ENCODE results near the gene CEP350. TPM values are rescaled to one million over a fixed set of nuclear protein-coding genes. Genes with fewer than 3 reads are reported as not detected.

The CEP350 gene
- total RNA-seq, 1 experiment from 2014 or later: 18.0 TPM

DNA sequence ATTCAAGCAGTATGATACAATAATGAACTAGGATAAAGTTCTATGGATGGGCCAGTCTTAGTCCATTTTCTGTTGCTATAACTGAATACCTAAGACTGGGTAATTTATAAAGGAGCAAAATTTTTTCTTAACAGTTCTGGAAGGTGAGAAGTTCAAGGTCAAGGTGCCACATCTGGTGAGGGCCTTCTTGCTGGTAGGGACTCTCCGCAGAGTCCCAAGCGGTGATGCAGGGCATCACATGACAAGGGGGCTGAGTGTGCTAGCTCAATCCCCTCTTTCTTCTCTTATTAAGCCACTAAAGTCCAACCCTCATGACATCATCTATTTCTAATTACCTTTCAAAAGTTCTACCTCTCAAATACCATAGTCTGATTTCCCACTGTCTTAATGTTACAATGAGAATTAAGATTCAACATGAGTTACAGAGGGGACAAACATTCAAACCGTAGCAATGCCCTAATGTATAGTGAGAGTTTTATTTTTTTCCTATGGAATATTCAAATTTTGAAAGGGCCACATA lies 107.9 kb downstream of the CEP350 start:
- no peak for DNase-seq (ENCODE audit: low read depth)

- DNase-seq (ENCODE audit: low read depth): no peak
Measured at GRCh38 chr1:180065408-180065807, 110.8 kb downstream of the CEP350 start.

DNA sequence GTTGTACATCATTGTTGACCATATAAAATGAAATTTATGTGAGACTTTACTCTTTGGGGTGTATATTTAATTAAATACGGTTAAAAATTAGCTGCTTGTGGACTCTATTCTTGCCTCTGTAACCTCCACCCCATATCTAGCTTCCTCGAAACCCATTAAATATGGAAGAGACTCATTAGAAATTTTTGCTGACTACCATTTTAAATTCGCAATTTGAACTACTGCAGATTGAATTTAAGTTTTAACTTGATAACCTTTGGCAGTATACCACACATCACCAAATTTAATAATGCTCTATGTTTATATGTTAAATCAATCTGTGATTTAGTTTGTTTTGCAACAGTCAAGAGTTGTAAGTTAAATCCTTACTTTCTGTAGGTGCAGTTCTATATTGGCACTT lies 111.5 kb downstream of the CEP350 start:
- no peak for DNase-seq (ENCODE audit: low read depth)

DNA sequence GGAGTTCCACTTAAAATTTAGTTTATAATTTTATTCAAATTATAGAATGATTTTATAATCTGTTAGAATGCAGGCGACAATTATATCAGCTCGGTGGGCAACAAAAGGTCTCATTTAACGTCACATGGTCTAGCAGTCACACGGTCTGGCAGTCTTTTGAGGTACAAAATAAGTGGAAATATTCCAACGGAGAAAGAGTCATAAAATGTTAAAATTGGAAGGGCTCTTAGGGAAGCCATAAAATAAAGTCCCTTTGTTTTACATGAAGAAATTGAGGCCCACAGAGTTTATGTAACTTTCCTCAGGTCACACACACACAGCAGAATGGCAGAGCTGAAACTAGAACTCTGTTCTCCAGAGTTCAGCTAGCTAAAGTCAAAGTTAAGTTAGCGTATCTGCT lies 115.7 kb downstream of the CEP350 start:
- no peak for DNase-seq (ENCODE audit: low read depth)

DNA sequence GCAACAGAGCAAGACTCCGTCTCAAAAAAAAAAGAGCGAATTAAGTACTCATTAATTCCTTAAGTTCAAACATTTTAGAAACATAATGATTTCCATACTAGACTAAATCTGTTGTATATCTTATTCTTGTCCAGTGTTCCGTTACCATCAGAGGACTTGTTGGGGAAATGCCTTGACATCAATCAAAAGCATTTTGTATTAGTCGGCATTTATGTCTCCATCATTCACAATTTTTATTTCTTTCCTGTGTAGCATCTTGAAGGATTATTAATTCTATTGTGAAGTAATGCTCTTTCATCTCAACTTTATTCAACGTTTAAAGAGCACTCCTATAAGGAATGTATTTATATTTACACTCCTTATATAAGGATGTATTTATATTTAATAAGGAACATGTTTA lies 117.1 kb downstream of the CEP350 start:
- DNase-seq (ENCODE audit: low read depth): no peak

GRCh38 chr1:180080439-180080838 lies 125.8 kb downstream of the CEP350 start:
- DNase-seq (ENCODE audit: low read depth): peak; percentile 28

DNA sequence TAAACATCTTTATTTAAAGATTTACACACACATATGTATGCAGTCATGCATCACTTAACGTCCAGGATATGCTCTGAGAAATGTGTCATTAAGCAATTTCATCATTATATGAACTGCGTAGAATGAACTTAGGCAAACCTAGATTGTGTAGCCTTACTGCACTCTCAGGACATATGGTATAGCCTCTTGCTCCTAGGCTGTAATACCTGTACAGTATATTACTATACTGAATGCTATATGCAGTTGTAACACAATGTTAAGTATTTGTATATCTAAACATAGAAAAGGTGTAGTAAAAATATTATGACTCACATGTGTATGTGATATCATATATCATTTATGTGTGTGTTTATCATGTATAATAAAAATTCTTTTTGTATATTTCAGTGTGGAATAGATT lies 126.9 kb downstream of the CEP350 start:
- no peak for DNase-seq (ENCODE audit: low read depth)

- no peak for DNase-seq (ENCODE audit: low read depth)
Measured at GRCh38 chr1:180083164-180083563, 128.6 kb downstream of the CEP350 start.

- DNase-seq (ENCODE audit: low read depth): no peak
Measured at GRCh38 chr1:180084867-180085266, 130.3 kb downstream of the CEP350 start.

DNA sequence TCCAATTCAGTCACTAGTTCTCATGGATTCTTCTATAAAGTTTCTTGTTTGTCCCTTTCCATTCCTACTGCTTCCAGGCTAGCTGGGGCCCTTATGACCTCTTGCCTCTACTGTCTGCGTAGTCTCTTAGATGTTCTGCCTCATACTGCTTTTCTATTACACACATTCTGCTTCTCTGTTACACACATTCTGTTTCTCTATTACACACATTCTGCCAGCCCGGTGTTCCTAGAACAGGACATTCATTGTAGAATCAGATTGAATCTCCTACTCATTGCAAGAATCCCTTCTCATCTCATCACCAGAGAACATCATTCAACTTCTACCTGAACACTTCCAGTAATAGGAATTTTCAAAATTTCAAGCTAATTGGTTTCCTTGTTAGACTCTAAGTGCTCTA lies 130.7 kb downstream of the CEP350 start:
- no peak for DNase-seq (ENCODE audit: low read depth)

- no peak for DNase-seq (ENCODE audit: low read depth)
Measured at GRCh38 chr1:180092931-180093650, 138.5 kb downstream of the CEP350 start.

- DNase-seq (ENCODE audit: low read depth): peak; percentile 7
Measured at GRCh38 chr1:180094705-180095295, 140.2 kb downstream of the CEP350 start.

DNA sequence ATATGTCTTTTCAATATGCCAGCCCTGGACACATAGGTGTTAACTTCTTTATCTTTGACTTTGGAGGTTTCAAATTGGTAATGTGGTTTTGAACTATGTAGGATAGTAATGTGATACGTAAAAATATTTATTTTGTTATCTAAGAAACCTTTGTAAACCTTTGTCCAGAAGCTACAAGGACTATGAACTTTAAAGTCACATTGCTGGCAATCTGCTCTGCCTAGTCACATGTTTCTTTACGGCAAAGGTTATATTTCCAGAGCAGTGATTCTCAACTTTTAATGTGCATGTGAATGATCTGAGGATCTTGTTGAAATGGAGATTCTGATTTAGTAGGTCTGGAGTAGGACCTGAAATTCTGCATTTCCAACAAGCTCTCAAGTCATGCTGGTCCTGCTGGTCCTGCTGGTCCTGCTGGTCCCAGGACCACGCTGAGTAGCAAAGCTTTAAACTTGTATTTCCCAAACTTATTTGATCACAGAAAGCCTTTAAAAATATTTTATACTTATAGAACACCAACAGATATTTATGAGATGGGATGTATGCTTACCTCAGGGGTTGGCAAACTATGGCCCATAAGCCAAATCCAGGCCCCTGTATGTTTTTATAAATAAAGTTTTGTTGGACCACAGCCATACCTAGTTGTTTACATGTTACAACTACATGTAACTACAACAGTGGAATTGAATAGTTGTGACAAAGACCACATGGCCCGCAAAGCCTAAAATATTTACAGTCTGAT lies 142.1 kb downstream of the CEP350 start:
- no peak for DNase-seq (ENCODE audit: low read depth)

- DNase-seq (ENCODE audit: low read depth): no peak
Measured at GRCh38 chr1:180097326-180097605, 142.7 kb downstream of the CEP350 start.

- DNase-seq (ENCODE audit: low read depth): no peak
Measured at GRCh38 chr1:180101411-180101810, 146.8 kb downstream of the CEP350 start.

- no peak for DNase-seq (ENCODE audit: low read depth)
Measured at GRCh38 chr1:180103819-180104218, 149.2 kb downstream of the CEP350 start.

GRCh38 chr1:180112091-180112490 lies 157.5 kb downstream of the CEP350 start:
- DNase-seq (ENCODE audit: low read depth): no peak

DNA sequence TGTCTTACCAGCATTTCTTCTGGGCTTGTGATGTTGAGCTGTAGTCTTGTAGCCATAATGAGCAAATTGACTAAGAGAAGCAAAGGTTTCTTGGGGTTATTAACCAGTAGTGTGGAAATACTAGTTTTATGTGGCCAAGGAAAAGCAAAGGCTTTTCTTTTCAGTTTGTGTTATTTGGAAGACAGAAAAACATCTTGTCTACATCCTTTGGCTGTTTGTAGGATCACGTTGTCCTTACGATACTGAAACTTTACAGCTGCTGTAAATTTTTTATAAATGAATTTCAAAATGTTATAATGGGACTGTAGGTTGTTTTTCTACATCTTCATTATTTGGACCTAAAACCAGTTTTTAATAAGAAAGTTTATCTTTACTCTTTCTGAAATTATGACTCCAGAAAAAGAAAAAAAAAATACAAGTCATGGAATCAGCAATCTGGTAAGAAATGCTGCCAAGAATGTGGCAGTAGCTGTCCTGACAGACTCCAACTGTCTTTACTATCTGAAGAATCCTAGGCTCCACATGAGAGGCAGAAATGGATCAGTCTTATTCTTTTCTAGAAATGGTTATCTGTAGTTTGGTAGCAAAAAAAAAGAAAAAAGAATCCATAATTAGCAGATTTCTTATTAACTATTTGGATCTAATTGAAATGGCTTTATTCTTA lies 158.5 kb downstream of the CEP350 start:
- no peak for DNase-seq (ENCODE audit: low read depth)

DNA sequence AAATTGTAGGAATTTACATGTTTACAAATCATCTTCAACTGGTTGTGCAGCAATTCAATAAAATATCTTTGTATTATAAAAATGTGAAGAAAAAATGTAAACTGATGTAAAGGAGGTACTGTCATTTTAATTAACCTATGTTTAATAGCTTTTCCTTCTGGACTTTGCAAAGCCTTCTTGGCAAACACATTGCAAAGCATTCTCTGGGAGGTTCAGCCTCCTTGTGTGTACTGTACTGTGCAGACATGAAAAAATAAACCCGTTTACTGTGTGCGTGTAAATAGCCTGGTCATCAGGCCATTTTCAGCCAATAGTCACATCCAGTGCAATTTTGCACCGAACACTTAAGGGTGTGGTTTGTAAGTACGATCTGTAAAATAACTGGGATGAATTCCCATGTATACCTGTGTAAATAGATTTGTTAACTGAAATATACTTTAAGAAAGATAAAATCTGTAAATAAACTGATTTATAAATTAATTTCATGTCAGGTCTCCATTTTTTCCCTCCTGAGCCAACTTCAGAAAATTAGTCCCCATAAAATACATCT lies 159.9 kb downstream of the CEP350 start:
- no peak for DNase-seq (ENCODE audit: low read depth)

DNA sequence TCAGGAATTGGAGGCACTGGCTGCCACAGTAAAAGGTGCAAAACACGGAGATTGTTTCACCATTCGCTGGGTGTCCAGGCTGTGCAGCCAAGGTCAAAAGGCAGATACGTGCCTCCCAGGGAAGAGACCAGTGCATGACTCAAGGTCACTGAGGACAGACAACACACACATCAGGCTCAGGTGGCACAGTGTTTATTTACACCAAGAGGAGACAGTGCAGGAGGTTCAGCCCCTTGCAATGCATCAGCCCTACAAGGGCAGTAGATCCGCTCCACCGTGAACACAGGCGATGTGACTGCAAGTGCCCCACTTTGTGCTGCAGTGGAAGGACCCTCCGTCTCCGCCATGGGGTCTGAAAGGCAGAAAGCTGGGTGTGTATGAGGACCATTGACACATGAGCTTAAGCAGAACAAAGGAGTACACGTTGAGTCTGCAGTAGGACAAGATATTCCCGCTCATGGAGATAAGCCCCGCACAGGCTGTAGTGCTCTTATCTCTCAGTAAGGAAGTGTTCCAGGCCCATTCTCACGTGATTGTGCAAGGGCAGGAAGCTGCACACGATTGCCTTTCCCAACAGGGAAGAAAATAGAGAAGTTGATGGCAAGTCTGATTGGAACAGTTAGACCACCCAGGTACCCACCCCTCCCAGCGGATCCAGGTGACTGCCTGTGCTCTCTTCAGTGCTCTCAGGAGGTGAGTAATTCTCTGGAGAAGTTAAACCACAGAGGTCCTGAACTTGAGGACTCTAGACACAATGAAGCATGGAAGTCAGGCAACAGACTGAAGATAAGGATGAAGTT lies 162.6 kb downstream of the CEP350 start:
- DNase-seq (ENCODE audit: low read depth): peak; percentile 75

GRCh38 chr1:180117764-180118116 lies 163.1 kb downstream of the CEP350 start:
- DNase-seq (ENCODE audit: low read depth): peak; percentile 73

All from M059J (cell line).